ENCODE measurements around the gene SRRM5. TPM values are rescaled to one million over a fixed set of nuclear protein-coding genes. Genes with fewer than 3 reads are reported as not detected.
A peak's percentile ranks its signal among the peaks of the same experiment; 100 is the strongest.
"Not testable (repeated sequence)": the region's sequence is repeated elsewhere in the genome, so short reads cannot be mapped to it uniquely, and the experiment has no call there.

The SRRM5 gene
- total and polyA plus RNA-seq, 10 donors = 0.26 to 0.94 (median 0.46) TPM

- peaks cover 0 to 50% (median 9%) of the 10 kb centered on the region in 6 donors for H3K36me3 ChIP-seq
- 61 to 94% (median 83%) methylated on average over 2 of the region's 2 CpGs for WGBS, 5 donors
- no peak for DNase-seq
- H3K9me3 ChIP-seq = no peaks in the 10 kb centered on the region
- H3K27ac ChIP-seq = no peak overlapping the region
- intact Hi-C loops (cut with DNase I; ENCODE audit: low total_unique reads) = loop anchor here (10.0 kb wide), 1 partner anchor 52 kb away; the partner anchor contains the start of gene ZNF575
- TF ChIP-seq POLR2AphosphoS5 (IDR thresholded peaks at IDR 0.05) (no peak), POLR2A (IDR thresholded peaks at IDR 0.05) (no peak)
- TF ChIP-seq, protein P1, sequence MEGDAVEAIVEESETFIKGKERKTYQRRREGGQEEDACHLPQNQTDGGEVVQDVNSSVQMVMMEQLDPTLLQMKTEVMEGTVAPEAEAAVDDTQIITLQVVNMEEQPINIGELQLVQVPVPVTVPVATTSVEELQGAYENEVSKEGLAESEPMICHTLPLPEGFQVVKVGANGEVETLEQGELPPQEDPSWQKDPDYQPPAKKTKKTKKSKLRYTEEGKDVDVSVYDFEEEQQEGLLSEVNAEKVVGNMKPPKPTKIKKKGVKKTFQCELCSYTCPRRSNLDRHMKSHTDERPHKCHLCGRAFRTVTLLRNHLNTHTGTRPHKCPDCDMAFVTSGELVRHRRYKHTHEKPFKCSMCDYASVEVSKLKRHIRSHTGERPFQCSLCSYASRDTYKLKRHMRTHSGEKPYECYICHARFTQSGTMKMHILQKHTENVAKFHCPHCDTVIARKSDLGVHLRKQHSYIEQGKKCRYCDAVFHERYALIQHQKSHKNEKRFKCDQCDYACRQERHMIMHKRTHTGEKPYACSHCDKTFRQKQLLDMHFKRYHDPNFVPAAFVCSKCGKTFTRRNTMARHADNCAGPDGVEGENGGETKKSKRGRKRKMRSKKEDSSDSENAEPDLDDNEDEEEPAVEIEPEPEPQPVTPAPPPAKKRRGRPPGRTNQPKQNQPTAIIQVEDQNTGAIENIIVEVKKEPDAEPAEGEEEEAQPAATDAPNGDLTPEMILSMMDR (IDR thresholded peaks at IDR 0.05 in 8 of 11, conservative IDR thresholded peaks at IDR 0.05 in 3 of 11) = no peak
- peaks cover 8 to 49% (median 23%) of the 10 kb centered on the region in 6 donors for H3K4me1 ChIP-seq
- H3K4me3 ChIP-seq = no peak overlapping the region
- H3K27me3 ChIP-seq (replicated peaks in 1 of 7) = no peaks in the 10 kb centered on the region
These were observed 25.5 kb upstream of the SRRM5 start for GRCh38 chr19:43586346-43586745.

DNA sequence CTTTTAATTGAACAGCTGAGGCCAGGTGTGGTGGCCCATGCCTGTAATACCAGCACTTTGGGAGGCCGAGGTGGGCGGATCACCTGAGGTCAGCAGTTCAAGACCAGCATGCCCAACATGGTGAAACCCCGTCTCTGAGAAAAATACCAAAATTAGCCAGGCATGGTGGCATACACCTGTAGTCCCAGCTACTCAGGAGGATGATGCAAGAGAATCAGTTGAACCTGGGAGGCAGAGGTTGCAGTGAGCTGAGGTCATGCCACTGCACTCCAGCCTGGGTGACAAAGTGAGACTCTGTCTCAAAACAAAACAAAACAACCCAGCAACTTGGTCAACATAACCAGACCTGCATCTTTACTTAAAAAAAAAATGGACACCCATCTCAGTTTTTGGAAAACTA is 24.9 kb upstream of the SRRM5 start:
- H3K4me3 ChIP-seq; H3K27me3 ChIP-seq (replicated peaks in 1 of 7); H3K9me3 ChIP-seq; H3K27ac ChIP-seq; DNase-seq: not testable (repeated sequence)
- peaks cover 4 to 42% (median 19%) of the 10 kb centered on the region in 6 donors for H3K4me1 ChIP-seq
- intact Hi-C loops (cut with DNase I; ENCODE audit: low total_unique reads) = loop anchor here (10.0 kb wide), 1 partner anchor 52 kb away; the partner anchor contains the start of gene ZNF575
- H3K36me3 ChIP-seq = peaks cover 0 to 56% (median 14%) of the 10 kb centered on the region in 6 donors
- WGBS, 5 donors = 86 to 95% (median 92%) methylated on average over 3 of the region's 3 CpGs

GRCh38 chr19:43589277-43589676 is 22.6 kb upstream of the SRRM5 start:
- Histone ChIP-seq H3K27ac (peak overlapping the region in 5 of 8 donors; percentile 4 to 64 (median 26)), H3K4me1 (peaks cover 8 to 38% (median 20%) of the 10 kb centered on the region in 6 donors), H3K27me3 (replicated peaks in 1 of 7) (no peaks in the 10 kb centered on the region), H3K4me3 (no peak overlapping the region), H3K9me3 (no peaks in the 10 kb centered on the region), H3K36me3 (peaks cover 0 to 79% (median 28%) of the 10 kb centered on the region in 6 donors)
- TF ChIP-seq, protein P1 (IDR thresholded peaks at IDR 0.05 in 8 of 11, conservative IDR thresholded peaks at IDR 0.05 in 3 of 11) = no peak
- TF ChIP-seq POLR2A (IDR thresholded peaks at IDR 0.05) (no peak), POLR2AphosphoS5 (IDR thresholded peaks at IDR 0.05) (no peak)
- no peak for DNase-seq
- WGBS, 5 donors = 85 to 96% (median 93%) methylated on average over 5 of the region's 5 CpGs
- intact Hi-C loops (cut with DNase I; ENCODE audit: low total_unique reads) = loop anchor here (10.0 kb wide), 1 partner anchor 54 kb away; the partner anchor contains the start of gene ZNF575

- WGBS, 5 donors = 44 to 51% (median 47%) methylated on average over 6 of the region's 6 CpGs
- DNase-seq = no peak
- H3K36me3 ChIP-seq = peaks cover 0 to 80% (median 28%) of the 10 kb centered on the region in 6 donors
These were observed 22.2 kb upstream of the SRRM5 start for GRCh38 chr19:43589678-43590077.

More at GRCh38 chr19:43589678-43590077, 22.2 kb upstream of the SRRM5 start:
- Histone ChIP-seq H3K27me3 (replicated peaks in 1 of 7) (no peaks in the 10 kb centered on the region), H3K4me3 (no peak overlapping the region), H3K9me3 (no peaks in the 10 kb centered on the region), H3K4me1 (peaks cover 12 to 38% (median 21%) of the 10 kb centered on the region in 6 donors), H3K27ac (peak overlapping the region in 5 of 8 donors; percentile 4 to 64 (median 26))
- intact Hi-C loops (cut with DNase I; ENCODE audit: low total_unique reads) = loop anchor here (10.0 kb wide), 1 partner anchor 55 kb away; the partner anchor contains the start of gene ZNF575
- TF ChIP-seq POLR2AphosphoS5 (IDR thresholded peaks at IDR 0.05) (no peak), POLR2A (IDR thresholded peaks at IDR 0.05) (no peak)
- TF ChIP-seq, protein P1 (IDR thresholded peaks at IDR 0.05 in 8 of 11, conservative IDR thresholded peaks at IDR 0.05 in 3 of 11) = no peak
